ENCODE measurements around the gene CHL1. TPM values are rescaled to one million over a fixed set of nuclear protein-coding genes. Genes with fewer than 3 reads are reported as not detected.

Gene CHL1
- total and polyA plus RNA-seq, 2 experiments from 2014 or later = not detected

GRCh38 chr3:274927-275326, 78.4 kb downstream of the CHL1 start:
- Histone ChIP-seq H3K79me2 (ENCODE audit: insufficient read depth) (no peaks in the 10 kb centered on the region), H3K4me2 (ENCODE audit: unreplicated experiment) (no peak overlapping the region), H3K4me3 (no peak overlapping the region), H4K20me1 (ENCODE audit: insufficient read depth) (no peaks in the 10 kb centered on the region), H3F3A (ENCODE audit: insufficient read depth) (no peaks in the 10 kb centered on the region), H3K4me1 (ENCODE audit: insufficient read depth) (no peaks in the 10 kb centered on the region), H3K27me3 (replicated peaks; ENCODE audit: insufficient read depth) (no peaks in the 10 kb centered on the region), H3K9me2 (ENCODE audit: insufficient read depth) (no peaks in the 10 kb centered on the region), H3K9ac (no peak overlapping the region), H2AFZ (no peak overlapping the region), H3K27ac (no peak overlapping the region), H3K36me3 (ENCODE audit: low read depth) (no peaks in the 10 kb centered on the region), H3K9me3 (ENCODE audit: low read depth) (no peaks in the 10 kb centered on the region)
- 40 to 49% methylated on average over 2 of the region's 2 CpGs for WGBS, 2 experiments (ENCODE audit: low coverage in 1 of 2, low lambda C conversion rate in 2 of 2, missing lambda C conversion rate in 2 of 2)
- no peak for TF ChIP-seq EZH2 (IDR thresholded peaks at IDR 0.05; ENCODE audit: insufficient read depth, poor library complexity, severe bottlenecking)
- no peak for TF ChIP-seq EZH2phosphoT487 (IDR thresholded peaks at IDR 0.05; ENCODE audit: insufficient read depth, low read depth)
- in situ Hi-C loops (cut with MboI) = no loop called here
- DNase-seq = no peak

- H3K4me3 ChIP-seq = no peak overlapping the region
- no peak overlapping the region for H3K4me2 ChIP-seq (ENCODE audit: unreplicated experiment)
These were observed 81.3 kb downstream of the CHL1 start for GRCh38 chr3:277873-278272.

GRCh38 chr3:278300-279064, 81.9 kb downstream of the CHL1 start:
- H3K4me2 ChIP-seq (ENCODE audit: unreplicated experiment) = no peak overlapping the region
- no peak overlapping the region for H3K4me3 ChIP-seq
- H3K27me3 ChIP-seq (replicated peaks; ENCODE audit: insufficient read depth) = no peaks in the 10 kb centered on the region
- H3K36me3 ChIP-seq (ENCODE audit: low read depth) = no peaks in the 10 kb centered on the region
- TF ChIP-seq EZH2 (IDR thresholded peaks at IDR 0.05; ENCODE audit: insufficient read depth, poor library complexity, severe bottlenecking) = no peak
- TF ChIP-seq EZH2phosphoT487 (IDR thresholded peaks at IDR 0.05; ENCODE audit: insufficient read depth, low read depth) = no peak
- no peak overlapping the region for H2AFZ ChIP-seq
- 61 to 64% methylated on average over 12 of the region's 12 CpGs for WGBS, 2 experiments (ENCODE audit: low coverage in 1 of 2, low lambda C conversion rate in 2 of 2, missing lambda C conversion rate in 2 of 2)
- no peaks in the 10 kb centered on the region for H3K4me1 ChIP-seq (ENCODE audit: insufficient read depth)
- no peaks in the 10 kb centered on the region for H4K20me1 ChIP-seq (ENCODE audit: insufficient read depth)
- H3K9me3 ChIP-seq (ENCODE audit: low read depth) = no peaks in the 10 kb centered on the region
- H3K9me2 ChIP-seq (ENCODE audit: insufficient read depth) = no peaks in the 10 kb centered on the region
- in situ Hi-C loops (cut with MboI) = no loop called here
- no peak for DNase-seq
- no peak overlapping the region for H3K9ac ChIP-seq
- no peak overlapping the region for H3K27ac ChIP-seq
- no peaks in the 10 kb centered on the region for H3F3A ChIP-seq (ENCODE audit: insufficient read depth)
- no peaks in the 10 kb centered on the region for H3K79me2 ChIP-seq (ENCODE audit: insufficient read depth)

More at GRCh38 chr3:277873-278272, 81.3 kb downstream of the CHL1 start:
- 13 to 24% methylated on average over 1 of the region's 1 CpG for WGBS, 2 experiments (ENCODE audit: low coverage in 1 of 2, low lambda C conversion rate in 2 of 2, missing lambda C conversion rate in 2 of 2)
- no peaks in the 10 kb centered on the region for H3F3A ChIP-seq (ENCODE audit: insufficient read depth)
- TF ChIP-seq EZH2phosphoT487 (IDR thresholded peaks at IDR 0.05; ENCODE audit: insufficient read depth, low read depth) = no peak
- H3K27me3 ChIP-seq (replicated peaks; ENCODE audit: insufficient read depth) = no peaks in the 10 kb centered on the region
- in situ Hi-C loops (cut with MboI) = no loop called here
- H3K9ac ChIP-seq = no peak overlapping the region
- no peak for DNase-seq
- H3K36me3 ChIP-seq (ENCODE audit: low read depth) = no peaks in the 10 kb centered on the region
- H3K27ac ChIP-seq = no peak overlapping the region
- H4K20me1 ChIP-seq (ENCODE audit: insufficient read depth) = no peaks in the 10 kb centered on the region
- no peak overlapping the region for H2AFZ ChIP-seq
- no peaks in the 10 kb centered on the region for H3K4me1 ChIP-seq (ENCODE audit: insufficient read depth)
- no peaks in the 10 kb centered on the region for H3K9me3 ChIP-seq (ENCODE audit: low read depth)
- no peaks in the 10 kb centered on the region for H3K79me2 ChIP-seq (ENCODE audit: insufficient read depth)
- H3K9me2 ChIP-seq (ENCODE audit: insufficient read depth) = no peaks in the 10 kb centered on the region

- no peaks in the 10 kb centered on the region for H3K4me1 ChIP-seq (ENCODE audit: insufficient read depth)
These were observed 82.8 kb downstream of the CHL1 start for GRCh38 chr3:279325-279724.

More at GRCh38 chr3:279325-279724, 82.8 kb downstream of the CHL1 start:
- H3K9me3 ChIP-seq (ENCODE audit: low read depth) = no peaks in the 10 kb centered on the region
- WGBS, 2 experiments (ENCODE audit: low coverage in 1 of 2, low lambda C conversion rate in 2 of 2, missing lambda C conversion rate in 2 of 2) = 12 to 13% methylated on average over 1 of the region's 1 CpG
- no peaks in the 10 kb centered on the region for H3K36me3 ChIP-seq (ENCODE audit: low read depth)
- H3K27me3 ChIP-seq (replicated peaks; ENCODE audit: insufficient read depth) = no peaks in the 10 kb centered on the region
- no peak for TF ChIP-seq EZH2 (IDR thresholded peaks at IDR 0.05; ENCODE audit: insufficient read depth, poor library complexity, severe bottlenecking)
- TF ChIP-seq EZH2phosphoT487 (IDR thresholded peaks at IDR 0.05; ENCODE audit: insufficient read depth, low read depth) = no peak
- no peak overlapping the region for H3K4me3 ChIP-seq
- DNase-seq = no peak
- H2AFZ ChIP-seq = no peak overlapping the region
- no peaks in the 10 kb centered on the region for H3F3A ChIP-seq (ENCODE audit: insufficient read depth)
- H3K9ac ChIP-seq = no peak overlapping the region
- in situ Hi-C loops (cut with MboI) = no loop called here
- H3K4me2 ChIP-seq (ENCODE audit: unreplicated experiment) = no peak overlapping the region
- no peaks in the 10 kb centered on the region for H4K20me1 ChIP-seq (ENCODE audit: insufficient read depth)
- H3K79me2 ChIP-seq (ENCODE audit: insufficient read depth) = no peaks in the 10 kb centered on the region
- no peaks in the 10 kb centered on the region for H3K9me2 ChIP-seq (ENCODE audit: insufficient read depth)
- H3K27ac ChIP-seq = no peak overlapping the region
